ENCODE results near the gene HSD17B3.

GRCh38 chr9:96249746-96250145, 52.2 kb downstream of the HSD17B3 start:
- TF ChIP-seq, protein P1, sequence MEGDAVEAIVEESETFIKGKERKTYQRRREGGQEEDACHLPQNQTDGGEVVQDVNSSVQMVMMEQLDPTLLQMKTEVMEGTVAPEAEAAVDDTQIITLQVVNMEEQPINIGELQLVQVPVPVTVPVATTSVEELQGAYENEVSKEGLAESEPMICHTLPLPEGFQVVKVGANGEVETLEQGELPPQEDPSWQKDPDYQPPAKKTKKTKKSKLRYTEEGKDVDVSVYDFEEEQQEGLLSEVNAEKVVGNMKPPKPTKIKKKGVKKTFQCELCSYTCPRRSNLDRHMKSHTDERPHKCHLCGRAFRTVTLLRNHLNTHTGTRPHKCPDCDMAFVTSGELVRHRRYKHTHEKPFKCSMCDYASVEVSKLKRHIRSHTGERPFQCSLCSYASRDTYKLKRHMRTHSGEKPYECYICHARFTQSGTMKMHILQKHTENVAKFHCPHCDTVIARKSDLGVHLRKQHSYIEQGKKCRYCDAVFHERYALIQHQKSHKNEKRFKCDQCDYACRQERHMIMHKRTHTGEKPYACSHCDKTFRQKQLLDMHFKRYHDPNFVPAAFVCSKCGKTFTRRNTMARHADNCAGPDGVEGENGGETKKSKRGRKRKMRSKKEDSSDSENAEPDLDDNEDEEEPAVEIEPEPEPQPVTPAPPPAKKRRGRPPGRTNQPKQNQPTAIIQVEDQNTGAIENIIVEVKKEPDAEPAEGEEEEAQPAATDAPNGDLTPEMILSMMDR (IDR thresholded peaks at IDR 0.05) = no peak
- no peak for TF ChIP-seq POLR2A (IDR thresholded peaks at IDR 0.05)

Data from thyroid gland (tissue), 4 donors.